HEK293 (cell line): ENCODE measurements around the gene FRMD5.
A peak's percentile ranks its signal among the peaks of the same experiment; 100 is the strongest.

Source experiments
- CTCF ChIA-PET: fragments of 350-600 bp; formaldehyde crosslinking; extraction: SDS; loops from one replicate; lab custom pipeline; 2021; ENCODE audit warnings: antibody characterized with exemption; lab: Yijun Ruan, JAX
- POLR2A ChIA-PET: fragments of 300-600 bp; formaldehyde crosslinking; extraction: SDS; loops from one replicate; lab custom pipeline; 2020; ENCODE audit warnings: antibody characterized with exemption, inconsistent platforms; lab: Yijun Ruan, JAX
- H3K27ac ChIP-seq: fragments of 200-500 bp; sonication (Bioruptor generic); 2 replicates; pipeline ENCODE4 v1.5.1; 2014; ENCODE audit warnings: low read depth, low read length, control low read depth, inconsistent platforms; ENCODE audit errors: extremely low read depth
- H3K36me3 ChIP-seq, 2 experiments: fragments of 200-500 bp in 1 of 2; sonication (Bioruptor generic) in 1 of 2; 1 replicate in 1 of 2; 2 replicates in 1 of 2; pipeline ENCODE4 v1.5.1; 2014 to 2017; ENCODE audit warnings: inconsistent platforms in 2 of 2, low read length in 2 of 2; ENCODE audit not compliant: control insufficient read depth in 2 of 2, insufficient read depth in 1 of 2
- H3K4me1 ChIP-seq: fragments of 200-500 bp; sonication (Bioruptor generic); 2 replicates; pipeline ENCODE4 v1.5.1; 2014; ENCODE audit warnings: mild to moderate bottlenecking, low read length, inconsistent platforms; ENCODE audit not compliant: control insufficient read depth, insufficient read depth
- H3K4me3 ChIP-seq: 2 replicates; pipeline ENCODE4 v1.5.1; 2011; ENCODE audit warnings: low read depth, mild to moderate bottlenecking, control low read depth, low read length, moderate library complexity
- H3K9me3 ChIP-seq: fragments of 200-500 bp; sonication (Bioruptor generic); 2 replicates; pipeline ENCODE4 v1.5.1; 2014; ENCODE audit warnings: low read depth, low read length, inconsistent platforms; ENCODE audit not compliant: control insufficient read depth, insufficient read depth
- EGR2 ChIP-seq: fragments of 450-650 bp; formaldehyde crosslinking; IDR thresholded peaks from 2 replicates; pipeline ENCODE4 v1.5.1; 2016; ENCODE audit warnings: low read depth, missing biosample characterization, missing genetic modification characterization
- GFI1B ChIP-seq: fragments of 450-650 bp; formaldehyde crosslinking; IDR thresholded peaks from 2 replicates; pipeline ENCODE4 v1.5.1; 2016; ENCODE audit warnings: missing biosample characterization, missing genetic modification characterization
- GLIS1 ChIP-seq: fragments of 450-650 bp; formaldehyde crosslinking; IDR thresholded peaks from 2 replicates; pipeline ENCODE4 v1.5.1; 2016; ENCODE audit warnings: missing biosample characterization, missing genetic modification characterization
- GLIS2 ChIP-seq: fragments of 450-650 bp; formaldehyde crosslinking; IDR thresholded peaks from 2 replicates; pipeline ENCODE4 v1.5.1; 2016; ENCODE audit warnings: missing biosample characterization, missing genetic modification characterization
- HOXC10 ChIP-seq: sonication (generic); formaldehyde crosslinking; IDR thresholded peaks from 2 replicates; pipeline ENCODE4 v1.8.1; 2023; ENCODE audit warnings: mild to moderate bottlenecking, missing genetic modification reagents
- OSR2 ChIP-seq: fragments of 450-650 bp; formaldehyde crosslinking; IDR thresholded peaks from 2 replicates; pipeline ENCODE4 v1.5.1; 2016; ENCODE audit warnings: missing biosample characterization, missing genetic modification characterization
- OVOL3 ChIP-seq: fragments of 450-650 bp; formaldehyde crosslinking; IDR thresholded peaks from 2 replicates; pipeline ENCODE4 v1.5.1; 2016; ENCODE audit warnings: missing biosample characterization, missing genetic modification characterization
- RBAK ChIP-seq: fragments of 450-650 bp; formaldehyde crosslinking; IDR thresholded peaks from 2 replicates; pipeline ENCODE4 v1.5.1; 2016; ENCODE audit warnings: missing biosample characterization, missing genetic modification characterization
- SETDB1 ChIP-seq: IDR thresholded peaks from one replicate; pipeline ENCODE4 v1.6.1; 2017; ENCODE audit warnings: mild to moderate bottlenecking, low read length, moderate library complexity, mixed read lengths; ENCODE audit not compliant: insufficient read length
- SP7 ChIP-seq: fragments of 450-650 bp; formaldehyde crosslinking; IDR thresholded peaks from 2 replicates; pipeline ENCODE4 v1.5.1; 2016; ENCODE audit warnings: missing biosample characterization, missing genetic modification characterization
- ZBTB17 ChIP-seq: fragments of 450-650 bp; formaldehyde crosslinking; IDR thresholded peaks from 2 replicates; pipeline ENCODE4 v1.5.1; 2016; ENCODE audit warnings: missing biosample characterization, missing genetic modification characterization
- ZNF10 ChIP-seq: fragments of 450-650 bp; formaldehyde crosslinking; IDR thresholded peaks from 2 replicates; pipeline ENCODE4 v1.5.1; 2017; ENCODE audit warnings: missing biosample characterization, missing genetic modification characterization
- ZNF175 ChIP-seq: fragments of 450-650 bp; formaldehyde crosslinking; IDR thresholded peaks from 2 replicates; pipeline ENCODE4 v1.5.1; 2016; ENCODE audit warnings: missing biosample characterization, missing genetic modification characterization
- ZNF18 ChIP-seq: fragments of 450-650 bp; formaldehyde crosslinking; IDR thresholded peaks from 2 replicates; pipeline ENCODE4 v1.5.1; 2016; ENCODE audit warnings: missing biosample characterization, missing genetic modification characterization
- ZNF23 ChIP-seq: fragments of 450-650 bp; formaldehyde crosslinking; IDR thresholded peaks from 2 replicates; pipeline ENCODE4 v1.5.1; 2016; ENCODE audit warnings: missing biosample characterization, missing genetic modification characterization, borderline replicate concordance
- ZNF266 ChIP-seq: fragments of 450-650 bp; formaldehyde crosslinking; IDR thresholded peaks from 2 replicates; pipeline ENCODE4 v1.5.1; 2016; ENCODE audit warnings: missing biosample characterization, missing genetic modification characterization, low read depth
- ZNF335 ChIP-seq: fragments of 450-650 bp; formaldehyde crosslinking; conservative IDR thresholded peaks from 2 replicates; pipeline ENCODE4 v1.5.1; 2016; ENCODE audit warnings: missing biosample characterization, missing genetic modification characterization
- ZNF341 ChIP-seq: fragments of 450-650 bp; formaldehyde crosslinking; IDR thresholded peaks from 2 replicates; pipeline ENCODE4; 2016; ENCODE audit warnings: low read depth, missing biosample characterization, missing genetic modification characterization
- ZNF350 ChIP-seq: fragments of 450-650 bp; formaldehyde crosslinking; IDR thresholded peaks from 2 replicates; pipeline ENCODE4 v1.5.0; 2017; ENCODE audit warnings: missing biosample characterization, mild to moderate bottlenecking, missing genetic modification characterization
- ZNF366 ChIP-seq: fragments of 450-650 bp; formaldehyde crosslinking; conservative IDR thresholded peaks from 2 replicates; pipeline ENCODE4 v1.5.1; 2016; ENCODE audit warnings: missing biosample characterization, missing genetic modification characterization
- ZNF394 ChIP-seq: fragments of 450-650 bp; formaldehyde crosslinking; IDR thresholded peaks from 2 replicates; pipeline ENCODE4 v1.5.1; 2016; ENCODE audit warnings: missing biosample characterization, missing genetic modification characterization, mild to moderate bottlenecking, moderate library complexity, borderline replicate concordance
- ZNF398 ChIP-seq: fragments of 450-650 bp; formaldehyde crosslinking; IDR thresholded peaks from 2 replicates; pipeline ENCODE4 v1.5.1; 2017; ENCODE audit warnings: missing biosample characterization, missing genetic modification characterization
- ZNF404 ChIP-seq: fragments of 450-650 bp; formaldehyde crosslinking; IDR thresholded peaks from 2 replicates; pipeline ENCODE4 v1.5.1; 2017; ENCODE audit warnings: missing biosample characterization, missing genetic modification characterization
- ZNF571 ChIP-seq: fragments of 450-650 bp; formaldehyde crosslinking; IDR thresholded peaks from 2 replicates; pipeline ENCODE4 v1.5.0; 2017; ENCODE audit warnings: missing biosample characterization, missing genetic modification characterization
- ZNF624 ChIP-seq: fragments of 450-650 bp; formaldehyde crosslinking; IDR thresholded peaks from 2 replicates; pipeline ENCODE4 v1.5.1; 2017; ENCODE audit warnings: missing biosample characterization, missing genetic modification characterization
- ZNF629 ChIP-seq: fragments of 450-650 bp; formaldehyde crosslinking; IDR thresholded peaks from 2 replicates; pipeline ENCODE4 v1.5.1; 2017; ENCODE audit warnings: missing biosample characterization, missing genetic modification characterization
- ZNF701 ChIP-seq: fragments of 450-650 bp; formaldehyde crosslinking; IDR thresholded peaks from 2 replicates; pipeline ENCODE4 v1.5.1; 2016; ENCODE audit warnings: missing biosample characterization, missing genetic modification characterization
- ZNF792 ChIP-seq: fragments of 450-650 bp; formaldehyde crosslinking; IDR thresholded peaks from 2 replicates; pipeline ENCODE4 v1.5.1; 2016; ENCODE audit warnings: missing biosample characterization, missing genetic modification characterization
- TF ChIP-seq, protein P1 (sequence below): fragments of 450-650 bp; formaldehyde crosslinking; IDR thresholded peaks from 2 replicates; pipeline ENCODE4 v1.5.1; 2016; ENCODE audit warnings: missing biosample characterization, missing genetic modification characterization

FRMD5 gene

GRCh38 chr15:44194323-44195150, 534 bp downstream of the FRMD5 start (continued):
- TF ChIP-seq HOXC10 (CRISPR knock-in tag) (no peak), GFI1B (no peak), ZNF701 (tag by site-specific recombination) (no peak), ZNF366 (tag by site-specific recombination) (peak; percentile 68), ZNF398 (peak; percentile 96), SP7 (tag by site-specific recombination) (peak; percentile 68), ZNF404 (tag by site-specific recombination) (no peak), ZNF175 (tag by site-specific recombination) (no peak), EGR2 (tag by site-specific recombination) (no peak), GLIS1 (tag by site-specific recombination) (peak; percentile 27; the same call in 1 of the 2 replicates), ZNF350 (tag by site-specific recombination) (no peak), ZNF23 (tag by site-specific recombination) (no peak), ZNF792 (tag by site-specific recombination) (no peak), ZNF10 (tag by site-specific recombination) (no peak; the same call in 1 of the 2 replicates), OVOL3 (no peak)

GRCh38 chr15:44193651-44194322, 1.3 kb downstream of the FRMD5 start:
- Histone ChIP-seq H3K27ac (peak overlapping the region; percentile 86), H3K4me3 (peak overlapping the region; percentile 74), H3K36me3 (no peaks in the 10 kb centered on the region), H3K4me1 (peaks cover 8% of the 10 kb centered on the region), H3K9me3 (no peaks in the 10 kb centered on the region)
- POLR2A ChIA-PET: interaction anchor here (1.8 to 2.8 kb wide), 2 partner anchors 14 to 155 kb away, joined by 6 to 9 read pairs; no protein-coding TSS in a partner anchor
- TF ChIP-seq ZBTB17 (tag by site-specific recombination): peak; percentile 75
- TF ChIP-seq ZNF18: no peak
- TF ChIP-seq, protein P1, sequence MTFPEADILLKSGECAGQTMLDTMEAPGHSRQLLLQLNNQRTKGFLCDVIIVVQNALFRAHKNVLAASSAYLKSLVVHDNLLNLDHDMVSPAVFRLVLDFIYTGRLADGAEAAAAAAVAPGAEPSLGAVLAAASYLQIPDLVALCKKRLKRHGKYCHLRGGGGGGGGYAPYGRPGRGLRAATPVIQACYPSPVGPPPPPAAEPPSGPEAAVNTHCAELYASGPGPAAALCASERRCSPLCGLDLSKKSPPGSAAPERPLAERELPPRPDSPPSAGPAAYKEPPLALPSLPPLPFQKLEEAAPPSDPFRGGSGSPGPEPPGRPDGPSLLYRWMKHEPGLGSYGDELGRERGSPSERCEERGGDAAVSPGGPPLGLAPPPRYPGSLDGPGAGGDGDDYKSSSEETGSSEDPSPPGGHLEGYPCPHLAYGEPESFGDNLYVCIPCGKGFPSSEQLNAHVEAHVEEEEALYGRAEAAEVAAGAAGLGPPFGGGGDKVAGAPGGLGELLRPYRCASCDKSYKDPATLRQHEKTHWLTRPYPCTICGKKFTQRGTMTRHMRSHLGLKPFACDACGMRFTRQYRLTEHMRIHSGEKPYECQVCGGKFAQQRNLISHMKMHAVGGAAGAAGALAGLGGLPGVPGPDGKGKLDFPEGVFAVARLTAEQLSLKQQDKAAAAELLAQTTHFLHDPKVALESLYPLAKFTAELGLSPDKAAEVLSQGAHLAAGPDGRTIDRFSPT: no peak
- TF ChIP-seq ZNF394 (tag by site-specific recombination): peak; percentile 39; the same call in 1 of the 2 replicates
- no peak for TF ChIP-seq ZNF341 (tag by site-specific recombination)
- no peak for TF ChIP-seq ZNF266
- no peak for TF ChIP-seq ZNF624 (tag by site-specific recombination)
- TF ChIP-seq SETDB1: no peak
- TF ChIP-seq OSR2 (tag by site-specific recombination): peak; percentile 67
- TF ChIP-seq ZNF629 (tag by site-specific recombination): no peak
- TF ChIP-seq RBAK (tag by site-specific recombination): no peak
- TF ChIP-seq ZNF571 (tag by site-specific recombination): no peak
- TF ChIP-seq ZNF335 (tag by site-specific recombination): peak; percentile 80
- TF ChIP-seq GLIS2 (tag by site-specific recombination): peak; percentile 26; the same call in 1 of the 2 replicates
- peak; percentile 37; the same call in 1 of the 2 replicates for TF ChIP-seq GLIS1 (tag by site-specific recombination)
- CTCF ChIA-PET: interaction anchor here (0.6 to 1.2 kb wide), 2 partner anchors 15 to 256 kb away, joined by 3 read pairs; no protein-coding TSS in a partner anchor
